Panc1 (cell line): ENCODE measurements around the gene WWOX. TPM values are rescaled to one million over a fixed set of nuclear protein-coding genes. Genes with fewer than 3 reads are reported as not detected.

Source experiments
- ATAC-seq: fragments of 200-7000 bp; cut with Tn5 transposase; 2 replicates; pipeline ENCODE4 v1.9.1; 2020; ENCODE audit warnings: mild to moderate bottlenecking, moderate library complexity
- BruUV-seq: library from RNA; stranded (reverse); fragments of 400-500 nt; replicated peaks from 2 replicates; lab custom pipeline; 2021; lab: Mats Ljungman, UMichigan
- CTCF ChIA-PET: fragments of 300-600 bp; sonication (Branson Sonifier 250); formaldehyde crosslinking; loops from one replicate; lab custom pipeline; 2022; ENCODE audit warnings: antibody characterized with exemption; lab: Charles Lee
- POLR2A ChIA-PET: fragments of 300-600 bp; sonication (Branson Sonifier 250); formaldehyde crosslinking; loops from one replicate; lab custom pipeline; 2022; ENCODE audit warnings: antibody characterized with exemption; lab: Charles Lee
- DNase-seq: peaks from one replicate; pipeline ENCODE4 v3.0.0-alpha.2; 2010; ENCODE audit warnings: low read depth, low spot score
- H3K27ac ChIP-seq: 2 replicates; pipeline ENCODE4 v1.5.1; 2011; ENCODE audit warnings: mild to moderate bottlenecking, low read length, inconsistent platforms
- H3K27me3 ChIP-seq: fragments of 200-500 bp; sonication (Bioruptor generic); 2 replicates; pipeline ENCODE4 v1.6.0; 2014; ENCODE audit warnings: low read length, inconsistent platforms; ENCODE audit not compliant: control insufficient read depth, insufficient read depth
- H3K36me3 ChIP-seq: fragments of 200-500 bp; sonication (Bioruptor generic); 2 replicates; pipeline ENCODE4 v1.5.1; 2014; ENCODE audit warnings: inconsistent platforms, mild to moderate bottlenecking, low read length, moderate library complexity; ENCODE audit not compliant: control insufficient read depth, insufficient read depth
- H3K4me1 ChIP-seq: 2 replicates; pipeline ENCODE4 v1.5.1; 2011; ENCODE audit warnings: inconsistent platforms, mild to moderate bottlenecking, low read length, moderate library complexity; ENCODE audit not compliant: control insufficient read depth, insufficient read depth
- H3K4me3 ChIP-seq, 2 experiments: 2 replicates each; pipeline ENCODE4 v1.5.1; 2011 to 2012; ENCODE audit warnings: low read depth in 2 of 2, low read length in 2 of 2, mild to moderate bottlenecking in 2 of 2, inconsistent platforms in 1 of 2, moderate library complexity in 1 of 2
- H3K9me3 ChIP-seq: fragments of 200-500 bp; sonication (Bioruptor generic); 2 replicates; pipeline ENCODE4 v1.5.1; 2014; ENCODE audit warnings: low read depth, mild to moderate bottlenecking, inconsistent platforms, low read length, moderate library complexity; ENCODE audit not compliant: control insufficient read depth, insufficient read depth
- CTCF ChIP-seq: fragments of 450-650 bp; IDR thresholded peaks from 2 replicates; pipeline ENCODE4 v1.5.1; 2017; ENCODE audit warnings: mild to moderate bottlenecking
- POLR2AphosphoS5 ChIP-seq: IDR thresholded peaks from 2 replicates; pipeline ENCODE4 v1.6.1; 2012; ENCODE audit warnings: mild to moderate bottlenecking, low read depth, low read length, moderate library complexity
- REST ChIP-seq, 2 experiments: IDR thresholded peaks; 2 replicates each; pipeline ENCODE4 v1.6.1; 2011 to 2012; ENCODE audit warnings: low read depth in 2 of 2, control low read depth in 1 of 2, low read length in 1 of 2, mild to moderate bottlenecking in 1 of 2, moderate library complexity in 1 of 2; ENCODE audit not compliant: insufficient read depth in 1 of 2
- SIN3A ChIP-seq: IDR thresholded peaks from 2 replicates; pipeline ENCODE4 v1.6.1; 2012; ENCODE audit warnings: low read depth, mild to moderate bottlenecking, low read length, moderate library complexity, borderline replicate concordance; ENCODE audit not compliant: insufficient read depth
- TCF7L2 ChIP-seq: IDR thresholded peaks from 2 replicates; pipeline ENCODE4 v1.6.1; 2011; ENCODE audit warnings: mild to moderate bottlenecking, low read depth, low read length, inconsistent platforms
- in situ Hi-C: cut with HindIII; loops from 2 replicates; pipeline ENCODE4 v1.10.0; 2016; ENCODE audit warnings: low sequenced_read_pairs, low pct_unique_long_range_greater_than_20kb
- intact Hi-C: fragments of 100-400 bp; cut with micrococcal nuclease; formaldehyde crosslinking; loops from one replicate; pipeline ENCODE4 v1.10.0; 2022; ENCODE audit not compliant: unreplicated experiment
- total RNA-seq: library from RNA; stranded (reverse); gene quantifications from one replicate; pipeline ENCODE4 v1.2.1, GENCODE V29; 2021; ENCODE audit not compliant: unreplicated experiment

Gene WWOX
- total RNA-seq, 1 experiment from 2014 or later = 12.5 TPM

GRCh38 chr16:78817200-78817739 is 717.8 kb downstream of the WWOX start:
- ATAC-seq (no peak), DNase-seq (no peak)
- H3K4me1 ChIP-seq = no peaks in the 10 kb centered on the region
- ChIA-PET POLR2A (no interaction called here), CTCF (no interaction called here)
- intact Hi-C loops = no loop called here
- in situ Hi-C loops = no loop called here
- no peaks in the 10 kb centered on the region for H3K27me3 ChIP-seq
- no TSS peak for BruUV-seq
- H3K27ac ChIP-seq = no peak overlapping the region
- H3K9me3 ChIP-seq = no peaks in the 10 kb centered on the region
- no peaks in the 10 kb centered on the region for H3K36me3 ChIP-seq
- no peak for TF ChIP-seq REST (IDR thresholded peaks at IDR 0.05; ENCODE audit: insufficient read depth in 1 of 2, low read depth in 2 of 2, low read length in 1 of 2)
- no peak for TF ChIP-seq TCF7L2
- no peak for TF ChIP-seq SIN3A
- TF ChIP-seq CTCF = no peak
- TF ChIP-seq POLR2AphosphoS5 = no peak
- no peak overlapping the region for H3K4me3 ChIP-seq

GRCh38 chr16:78821335-78821734 is 721.9 kb downstream of the WWOX start:
- no peak overlapping the region for H3K27ac ChIP-seq

More at GRCh38 chr16:78821335-78821734, 721.9 kb downstream of the WWOX start:
- Histone ChIP-seq H3K27me3 (no peaks in the 10 kb centered on the region), H3K4me1 (no peaks in the 10 kb centered on the region), H3K36me3 (no peaks in the 10 kb centered on the region), H3K4me3 (no peak overlapping the region), H3K9me3 (no peaks in the 10 kb centered on the region)
- no peak for ATAC-seq
- intact Hi-C loops (no loop called here), in situ Hi-C loops (no loop called here)
- no peak for TF ChIP-seq REST (IDR thresholded peaks at IDR 0.05; ENCODE audit: insufficient read depth in 1 of 2, low read depth in 2 of 2, low read length in 1 of 2)
- TF ChIP-seq SIN3A = no peak
- TF ChIP-seq CTCF = no peak
- TF ChIP-seq TCF7L2 = no peak
- no peak for TF ChIP-seq POLR2AphosphoS5
- BruUV-seq = no TSS peak
- DNase-seq = no peak
- ChIA-PET CTCF (no interaction called here), POLR2A (no interaction called here)
